A549 (cell line): Measurements from ENCODE around the gene GATA2.

Source experiments
- CHD4 ChIP-seq: fragments of 200-600 bp; sonication (generic); IDR thresholded peaks from 2 replicates; pipeline ENCODE4 v1.6.1; 2016; ENCODE audit warnings: antibody characterized with exemption, mild to moderate bottlenecking, borderline replicate concordance
- MYC ChIP-seq: IDR thresholded peaks from 2 replicates; pipeline ENCODE4 v1.6.1; 2012; ENCODE audit warnings: mild to moderate bottlenecking, inconsistent platforms, low read length, improper control_type of control experiment, borderline replicate concordance
- POLR2A ChIP-seq: IDR thresholded peaks from 2 replicates; pipeline ENCODE4 v1.6.1; 2012; ENCODE audit warnings: mild to moderate bottlenecking, low read length
- SMC3 ChIP-seq: fragments of >200 bp; sonication (Bioruptor Twin); formaldehyde crosslinking; IDR thresholded peaks from 3 replicates; pipeline ENCODE4 v1.6.1; 2018; ENCODE audit warnings: inconsistent platforms
- ZNF302 ChIP-seq: fragments of 250-450 bp; sonication (Bioruptor Pico); IDR thresholded peaks from 2 replicates; pipeline ENCODE4 v1.9.0; 2021; ENCODE audit warnings: inconsistent platforms, mild to moderate bottlenecking, moderate library complexity
- TF ChIP-seq, protein P1 (sequence below): fragments of >200 bp; sonication (Bioruptor Twin); formaldehyde crosslinking; IDR thresholded peaks from 3 replicates; pipeline ENCODE4 v1.5.1; 2016
- TF ChIP-seq, protein P2 (sequence below): fragments of 450-650 bp; IDR thresholded peaks from 2 replicates; pipeline ENCODE4 v1.6.1; 2014; ENCODE audit warnings: antibody characterized with exemption
- TF ChIP-seq, protein P3 (sequence below): fragments of >200 bp; sonication (Bioruptor Twin); formaldehyde crosslinking; IDR thresholded peaks from 3 replicates; pipeline ENCODE4 v1.6.1; 2016
- TF ChIP-seq, protein P4 (sequence below): fragments of 200-600 bp; sonication (generic); IDR thresholded peaks from 2 replicates; pipeline ENCODE4 v1.6.1; 2016; ENCODE audit warnings: antibody characterized with exemption, mild to moderate bottlenecking, moderate library complexity
- TF ChIP-seq, protein P5 (sequence below): IDR thresholded peaks from 2 replicates; pipeline ENCODE4 v1.6.1; 2012

DNA sequence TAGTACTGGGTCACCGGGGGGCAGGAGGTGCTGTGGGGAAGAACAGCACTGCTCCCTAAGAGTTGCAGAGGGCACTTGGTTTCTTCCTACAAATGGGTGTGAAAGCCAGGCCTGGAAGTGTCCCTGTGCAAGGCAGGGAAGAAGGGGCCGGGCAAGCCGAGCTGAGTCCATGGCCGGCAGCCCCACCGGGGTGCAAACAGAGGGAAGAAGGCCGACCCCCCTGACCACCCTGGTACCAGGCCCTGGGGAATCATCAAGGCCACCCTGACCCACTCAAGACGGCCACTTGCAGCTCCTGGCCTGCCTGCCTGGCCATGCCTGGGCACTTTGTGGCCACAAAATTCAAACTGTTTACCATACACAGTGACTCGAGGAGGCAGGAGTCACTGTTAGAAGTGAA is 17.6 kb downstream of the GATA2 start:
- TF ChIP-seq, protein P1, sequence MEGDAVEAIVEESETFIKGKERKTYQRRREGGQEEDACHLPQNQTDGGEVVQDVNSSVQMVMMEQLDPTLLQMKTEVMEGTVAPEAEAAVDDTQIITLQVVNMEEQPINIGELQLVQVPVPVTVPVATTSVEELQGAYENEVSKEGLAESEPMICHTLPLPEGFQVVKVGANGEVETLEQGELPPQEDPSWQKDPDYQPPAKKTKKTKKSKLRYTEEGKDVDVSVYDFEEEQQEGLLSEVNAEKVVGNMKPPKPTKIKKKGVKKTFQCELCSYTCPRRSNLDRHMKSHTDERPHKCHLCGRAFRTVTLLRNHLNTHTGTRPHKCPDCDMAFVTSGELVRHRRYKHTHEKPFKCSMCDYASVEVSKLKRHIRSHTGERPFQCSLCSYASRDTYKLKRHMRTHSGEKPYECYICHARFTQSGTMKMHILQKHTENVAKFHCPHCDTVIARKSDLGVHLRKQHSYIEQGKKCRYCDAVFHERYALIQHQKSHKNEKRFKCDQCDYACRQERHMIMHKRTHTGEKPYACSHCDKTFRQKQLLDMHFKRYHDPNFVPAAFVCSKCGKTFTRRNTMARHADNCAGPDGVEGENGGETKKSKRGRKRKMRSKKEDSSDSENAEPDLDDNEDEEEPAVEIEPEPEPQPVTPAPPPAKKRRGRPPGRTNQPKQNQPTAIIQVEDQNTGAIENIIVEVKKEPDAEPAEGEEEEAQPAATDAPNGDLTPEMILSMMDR: no peak
- TF ChIP-seq CHD4 (no peak), POLR2A (no peak), SMC3 (no peak), ZNF302 (CRISPR knock-in tag) (no peak), MYC (no peak)
- TF ChIP-seq, protein P2, sequence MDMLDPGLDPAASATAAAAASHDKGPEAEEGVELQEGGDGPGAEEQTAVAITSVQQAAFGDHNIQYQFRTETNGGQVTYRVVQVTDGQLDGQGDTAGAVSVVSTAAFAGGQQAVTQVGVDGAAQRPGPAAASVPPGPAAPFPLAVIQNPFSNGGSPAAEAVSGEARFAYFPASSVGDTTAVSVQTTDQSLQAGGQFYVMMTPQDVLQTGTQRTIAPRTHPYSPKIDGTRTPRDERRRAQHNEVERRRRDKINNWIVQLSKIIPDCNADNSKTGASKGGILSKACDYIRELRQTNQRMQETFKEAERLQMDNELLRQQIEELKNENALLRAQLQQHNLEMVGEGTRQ: no peak
- TF ChIP-seq, protein P3, sequence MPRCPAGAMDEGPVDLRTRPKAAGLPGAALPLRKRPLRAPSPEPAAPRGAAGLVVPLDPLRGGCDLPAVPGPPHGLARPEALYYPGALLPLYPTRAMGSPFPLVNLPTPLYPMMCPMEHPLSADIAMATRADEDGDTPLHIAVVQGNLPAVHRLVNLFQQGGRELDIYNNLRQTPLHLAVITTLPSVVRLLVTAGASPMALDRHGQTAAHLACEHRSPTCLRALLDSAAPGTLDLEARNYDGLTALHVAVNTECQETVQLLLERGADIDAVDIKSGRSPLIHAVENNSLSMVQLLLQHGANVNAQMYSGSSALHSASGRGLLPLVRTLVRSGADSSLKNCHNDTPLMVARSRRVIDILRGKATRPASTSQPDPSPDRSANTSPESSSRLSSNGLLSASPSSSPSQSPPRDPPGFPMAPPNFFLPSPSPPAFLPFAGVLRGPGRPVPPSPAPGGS: no peak
- TF ChIP-seq, protein P4, sequence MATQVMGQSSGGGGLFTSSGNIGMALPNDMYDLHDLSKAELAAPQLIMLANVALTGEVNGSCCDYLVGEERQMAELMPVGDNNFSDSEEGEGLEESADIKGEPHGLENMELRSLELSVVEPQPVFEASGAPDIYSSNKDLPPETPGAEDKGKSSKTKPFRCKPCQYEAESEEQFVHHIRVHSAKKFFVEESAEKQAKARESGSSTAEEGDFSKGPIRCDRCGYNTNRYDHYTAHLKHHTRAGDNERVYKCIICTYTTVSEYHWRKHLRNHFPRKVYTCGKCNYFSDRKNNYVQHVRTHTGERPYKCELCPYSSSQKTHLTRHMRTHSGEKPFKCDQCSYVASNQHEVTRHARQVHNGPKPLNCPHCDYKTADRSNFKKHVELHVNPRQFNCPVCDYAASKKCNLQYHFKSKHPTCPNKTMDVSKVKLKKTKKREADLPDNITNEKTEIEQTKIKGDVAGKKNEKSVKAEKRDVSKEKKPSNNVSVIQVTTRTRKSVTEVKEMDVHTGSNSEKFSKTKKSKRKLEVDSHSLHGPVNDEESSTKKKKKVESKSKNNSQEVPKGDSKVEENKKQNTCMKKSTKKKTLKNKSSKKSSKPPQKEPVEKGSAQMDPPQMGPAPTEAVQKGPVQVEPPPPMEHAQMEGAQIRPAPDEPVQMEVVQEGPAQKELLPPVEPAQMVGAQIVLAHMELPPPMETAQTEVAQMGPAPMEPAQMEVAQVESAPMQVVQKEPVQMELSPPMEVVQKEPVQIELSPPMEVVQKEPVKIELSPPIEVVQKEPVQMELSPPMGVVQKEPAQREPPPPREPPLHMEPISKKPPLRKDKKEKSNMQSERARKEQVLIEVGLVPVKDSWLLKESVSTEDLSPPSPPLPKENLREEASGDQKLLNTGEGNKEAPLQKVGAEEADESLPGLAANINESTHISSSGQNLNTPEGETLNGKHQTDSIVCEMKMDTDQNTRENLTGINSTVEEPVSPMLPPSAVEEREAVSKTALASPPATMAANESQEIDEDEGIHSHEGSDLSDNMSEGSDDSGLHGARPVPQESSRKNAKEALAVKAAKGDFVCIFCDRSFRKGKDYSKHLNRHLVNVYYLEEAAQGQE: no peak
- TF ChIP-seq, protein P5, sequence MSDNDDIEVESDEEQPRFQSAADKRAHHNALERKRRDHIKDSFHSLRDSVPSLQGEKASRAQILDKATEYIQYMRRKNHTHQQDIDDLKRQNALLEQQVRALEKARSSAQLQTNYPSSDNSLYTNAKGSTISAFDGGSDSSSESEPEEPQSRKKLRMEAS: no peak
